Effector CD4-positive, alpha-beta T cell (primary cell): ENCODE measurements around the gene ZNHIT3.
"Not testable (repeated sequence)": the region's sequence is repeated elsewhere in the genome, so short reads cannot be mapped to it uniquely, and the experiment has no call there.

ENCODE experiments used
- DNase-seq: peaks from one replicate; pipeline ENCODE4 v3.0.0-alpha.2; 2020

ZNHIT3 gene

DNA sequence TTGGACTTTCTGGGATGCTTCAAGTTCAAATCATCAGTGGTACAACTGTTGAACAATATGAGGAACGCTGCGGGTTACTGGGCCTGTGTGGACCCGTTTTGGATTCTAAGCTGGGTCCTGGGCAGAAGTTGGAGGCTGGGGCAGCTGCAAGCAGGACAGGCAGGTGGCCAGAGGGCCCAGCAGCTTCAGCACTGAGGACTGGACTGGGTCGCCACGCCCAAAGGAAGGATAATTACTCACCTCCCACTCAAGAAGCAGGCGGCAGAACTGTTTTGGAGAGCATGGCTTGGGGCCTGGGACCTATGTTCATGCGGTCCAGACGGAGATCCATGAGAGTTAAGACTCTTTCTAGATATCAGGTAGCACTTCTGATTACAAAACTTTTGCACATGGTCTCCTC, 1.5 kb upstream of the ZNHIT3 start:
- no peak for DNase-seq

- no peak for DNase-seq
These were observed 677 bp upstream of the ZNHIT3 start for GRCh38 chr17:36485805-36486203.

DNA sequence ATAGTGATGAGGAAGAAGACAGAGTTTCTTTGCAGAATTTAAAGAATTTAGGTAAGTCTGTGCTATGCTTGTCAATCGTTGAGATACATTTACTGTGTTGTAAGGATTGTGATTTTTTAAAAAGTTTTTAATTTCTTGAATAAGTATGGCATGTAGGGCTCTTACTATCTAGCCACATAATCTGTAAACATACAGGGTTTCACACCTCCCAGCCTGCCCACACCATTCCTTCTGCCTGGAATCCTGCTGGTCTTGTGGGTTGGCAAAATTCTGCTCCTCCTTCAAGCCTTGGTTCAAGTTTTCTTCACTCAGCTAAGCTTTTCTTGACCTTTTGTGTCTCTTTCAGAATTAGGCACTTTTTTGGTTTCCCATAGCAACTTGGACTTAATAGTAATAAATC, 7.5 kb downstream of the ZNHIT3 start:
- no peak for DNase-seq

DNA sequence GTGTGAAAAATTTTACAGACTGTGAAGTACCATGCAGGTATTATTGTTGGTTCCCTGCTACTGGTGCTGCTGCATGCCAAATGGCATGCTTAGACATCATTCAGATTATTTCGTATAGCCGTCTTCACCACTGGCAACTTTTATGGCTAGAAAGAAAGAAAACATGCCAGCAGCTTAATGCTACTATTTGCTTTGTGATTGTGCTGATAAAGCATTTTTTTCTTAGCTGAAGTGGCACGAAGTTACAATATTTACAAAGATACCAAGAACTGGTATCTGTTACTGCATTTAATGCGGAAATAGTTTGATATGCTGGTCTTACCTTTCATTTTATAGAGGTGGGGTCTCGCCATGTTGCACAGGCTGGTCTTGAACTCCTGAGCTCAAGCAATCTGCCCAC, 8.2 kb downstream of the ZNHIT3 start:
- DNase-seq: no peak

DNA sequence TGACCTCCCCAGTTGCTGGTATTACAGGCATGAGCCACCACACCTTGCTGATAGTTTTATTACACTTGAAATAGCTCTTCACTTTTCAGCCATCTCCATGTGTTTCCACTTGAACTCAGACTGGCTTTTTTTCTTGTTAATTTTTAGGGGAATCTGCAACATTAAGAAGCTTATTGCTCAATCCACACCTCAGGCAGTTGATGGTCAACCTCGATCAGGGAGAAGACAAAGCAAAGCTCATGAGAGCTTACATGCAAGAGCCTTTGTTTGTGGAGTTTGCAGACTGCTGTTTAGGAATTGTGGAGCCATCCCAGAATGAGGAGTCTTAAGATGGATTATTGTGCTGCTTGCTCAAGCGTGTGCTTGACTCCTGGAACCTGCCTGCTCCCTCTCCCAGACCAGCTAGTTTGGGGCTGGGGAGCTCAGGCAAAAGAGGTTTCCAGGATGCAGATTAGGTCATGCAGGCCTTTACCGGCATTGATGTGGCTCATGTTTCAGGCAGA, 8.6 kb downstream of the ZNHIT3 start:
- DNase-seq: no peak

DNA sequence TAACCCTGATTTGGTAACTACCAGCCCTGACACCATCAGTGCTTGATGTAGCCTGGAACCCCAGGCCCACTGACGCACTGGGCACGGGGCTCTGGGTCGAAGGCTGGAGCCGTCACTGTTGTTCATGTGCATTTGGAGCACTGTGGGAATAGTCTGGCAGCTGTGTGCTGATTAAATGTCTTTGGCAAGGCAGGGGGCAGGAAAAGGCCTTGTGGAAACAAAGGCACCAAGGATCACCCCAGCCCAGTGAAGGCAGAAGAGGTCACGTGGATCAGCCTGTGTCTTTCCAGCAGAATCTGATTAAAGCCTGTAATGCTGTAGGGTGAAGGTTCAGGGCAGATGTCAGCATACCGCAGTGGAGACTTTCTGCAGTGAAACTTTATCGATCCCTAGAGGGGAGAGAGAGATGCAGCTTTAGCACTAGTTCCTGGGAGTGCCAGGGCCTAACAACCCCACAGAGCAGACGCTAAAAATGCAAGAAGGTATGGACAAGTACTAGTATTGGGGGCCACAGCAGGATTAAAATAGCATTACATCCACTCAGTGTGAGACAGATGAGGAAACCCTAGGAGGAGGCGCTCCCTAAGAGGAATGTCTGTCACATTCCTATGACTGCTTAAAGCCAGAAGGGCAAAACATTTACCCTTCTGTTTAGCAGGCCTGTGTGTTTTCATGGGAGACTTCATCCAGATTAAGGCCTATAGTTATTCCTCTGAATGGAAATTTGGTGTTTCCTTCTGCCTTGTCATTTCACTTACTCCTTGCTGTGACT, 9.7 kb downstream of the ZNHIT3 start:
- DNase-seq: no peak

DNA sequence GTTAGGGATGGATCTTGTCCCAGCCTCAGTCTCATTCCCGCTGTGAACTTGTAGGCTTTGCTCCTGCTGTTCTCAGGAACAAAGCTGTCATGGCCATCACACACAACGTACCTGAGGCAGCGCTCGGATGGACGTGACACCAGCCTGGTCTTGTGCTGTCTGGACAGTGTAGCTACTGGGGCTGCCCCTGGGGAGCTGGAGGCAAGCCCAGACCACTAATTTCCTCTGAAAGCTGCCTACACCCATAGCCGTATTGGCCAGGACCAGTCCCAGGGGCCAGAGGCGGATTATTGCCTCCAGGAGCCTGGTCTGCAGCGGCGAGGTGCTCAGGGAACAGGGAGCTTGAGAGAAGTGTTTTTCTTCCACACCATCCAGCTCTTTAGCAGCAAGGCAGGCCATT, 11.7 kb downstream of the ZNHIT3 start:
- DNase-seq: no peak

GRCh38 chr17:36498560-36499300, 12.2 kb downstream of the ZNHIT3 start:
- no peak for DNase-seq

GRCh38 chr17:36500745-36501225, 14.3 kb downstream of the ZNHIT3 start:
- no peak for DNase-seq

- DNase-seq: no peak
These were observed 14.9 kb downstream of the ZNHIT3 start for GRCh38 chr17:36501351-36501750.

DNA sequence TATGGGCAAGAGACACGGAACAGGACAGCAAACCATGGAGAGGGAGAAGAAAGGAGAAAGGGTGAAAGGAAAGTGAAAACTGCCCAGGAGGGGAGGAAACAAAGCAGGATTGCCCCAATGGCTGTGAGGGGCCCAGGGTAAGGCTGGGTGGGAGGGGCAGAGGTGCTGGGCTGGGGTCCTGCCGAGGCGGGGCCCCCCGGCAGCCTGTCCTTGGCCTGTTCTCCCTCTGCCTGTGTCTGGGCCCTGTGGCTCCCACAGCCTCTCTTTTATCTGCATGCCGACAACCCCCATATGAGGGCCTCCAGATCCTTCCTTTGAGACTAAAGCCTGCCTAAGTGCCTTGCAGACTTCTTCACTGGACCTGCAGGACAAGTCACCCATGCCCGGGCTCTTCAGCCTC, 15.5 kb downstream of the ZNHIT3 start:
- no peak for DNase-seq

DNA sequence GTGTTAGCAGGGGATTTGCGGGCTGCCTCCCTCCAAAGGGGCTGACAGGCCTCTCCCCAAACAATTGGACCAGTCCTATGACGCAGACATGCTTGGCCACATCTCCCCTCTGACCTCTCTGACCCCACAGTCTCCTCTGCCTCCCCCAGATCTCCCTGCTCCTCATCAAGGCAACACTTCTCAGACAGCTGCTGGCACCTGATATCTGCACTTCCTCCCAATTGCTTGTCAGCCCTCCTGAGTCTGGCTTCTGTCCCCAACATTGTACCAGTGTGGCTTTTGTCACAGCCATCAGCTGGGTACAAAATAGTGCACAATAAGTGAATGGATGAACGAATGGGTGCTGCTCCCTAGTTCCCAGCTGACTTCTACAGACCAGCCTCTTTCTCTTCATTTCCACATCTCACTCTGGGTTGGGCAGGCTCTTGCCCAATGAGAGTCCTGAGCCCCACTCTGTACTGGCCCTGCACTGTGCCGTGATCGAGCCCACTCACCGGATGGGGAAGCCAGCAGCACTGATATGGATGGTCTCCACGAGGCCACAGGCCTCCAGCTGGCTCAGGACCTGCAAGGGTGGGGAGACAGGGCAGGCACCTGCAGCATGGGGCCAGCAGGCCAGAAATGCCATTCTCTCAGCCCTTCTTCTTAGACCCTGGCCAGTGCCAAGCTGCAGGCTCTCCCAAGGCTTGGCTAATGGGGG, 17.1 kb downstream of the ZNHIT3 start:
- DNase-seq: no peak

GRCh38 chr17:36504156-36504545, 17.7 kb downstream of the ZNHIT3 start:
- no peak for DNase-seq

GRCh38 chr17:36505171-36505570, 18.7 kb downstream of the ZNHIT3 start:
- DNase-seq: no peak

DNA sequence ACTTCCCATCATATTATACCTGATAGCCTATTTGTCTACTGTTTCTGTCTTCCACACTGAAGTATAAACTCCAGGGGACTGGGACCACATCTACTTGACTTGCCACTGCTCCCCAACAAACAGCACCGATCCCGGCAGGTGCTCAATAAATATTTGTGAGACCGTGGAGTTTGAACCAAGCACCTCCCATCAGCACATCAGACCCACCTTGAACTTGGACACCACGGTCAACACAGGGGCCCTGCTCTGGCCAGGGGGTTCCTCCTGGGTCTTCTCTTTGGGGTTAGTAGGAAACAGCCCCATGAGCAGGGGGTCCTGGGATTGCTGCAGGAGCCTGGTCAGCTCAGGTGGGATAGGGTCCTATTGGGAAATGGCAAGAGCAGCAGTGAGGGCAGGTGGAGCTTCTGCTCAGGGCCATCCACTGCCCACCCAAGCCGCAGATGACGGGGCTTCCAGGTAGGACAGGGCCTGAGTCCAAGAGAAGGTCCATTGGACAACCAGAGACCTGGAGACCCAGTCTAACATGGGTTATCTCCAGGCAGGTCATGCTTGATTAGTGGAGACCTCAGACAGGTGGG, 19.9 kb downstream of the ZNHIT3 start:
- DNase-seq: no peak

GRCh38 chr17:36506831-36507230, 20.4 kb downstream of the ZNHIT3 start:
- DNase-seq: no peak

GRCh38 chr17:36507266-36507665, 20.8 kb downstream of the ZNHIT3 start:
- DNase-seq: no peak

- DNase-seq: not testable (repeated sequence)
These were observed 22.0 kb downstream of the ZNHIT3 start for GRCh38 chr17:36508439-36508838.

DNA sequence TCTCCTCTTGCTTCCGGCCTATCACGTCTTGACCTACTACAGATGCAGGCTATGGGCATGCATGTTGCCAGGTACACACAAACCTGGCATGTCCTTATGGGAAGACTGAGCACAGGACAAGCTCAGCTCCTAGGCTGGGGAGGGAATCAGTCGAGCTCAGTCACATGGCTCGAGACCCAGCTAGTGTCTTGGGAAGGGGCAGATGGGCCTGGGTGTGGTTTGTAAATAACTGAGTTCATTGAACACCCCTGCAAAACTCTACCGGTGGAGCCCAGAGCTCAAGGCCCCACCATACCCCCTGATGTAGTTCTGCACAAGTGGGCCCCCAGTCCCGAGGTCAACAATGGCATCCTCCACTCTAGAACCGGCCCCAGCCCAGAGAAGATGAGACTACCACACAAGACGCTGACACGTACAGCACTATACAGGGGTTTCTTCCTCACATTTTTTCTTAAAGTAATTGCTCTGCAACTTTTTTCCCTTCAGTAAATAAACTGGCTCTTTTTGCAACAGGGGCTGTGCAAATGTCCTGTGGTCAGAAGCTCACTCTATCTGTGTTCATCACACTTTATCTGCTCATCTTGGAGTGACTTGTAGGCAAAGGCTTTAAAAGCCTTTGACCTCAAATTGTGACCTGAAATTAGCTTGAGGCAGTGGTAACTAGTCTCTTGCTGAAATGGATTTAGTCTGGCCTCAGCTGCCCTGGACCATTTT, 22.9 kb downstream of the ZNHIT3 start:
- no peak for DNase-seq

DNA sequence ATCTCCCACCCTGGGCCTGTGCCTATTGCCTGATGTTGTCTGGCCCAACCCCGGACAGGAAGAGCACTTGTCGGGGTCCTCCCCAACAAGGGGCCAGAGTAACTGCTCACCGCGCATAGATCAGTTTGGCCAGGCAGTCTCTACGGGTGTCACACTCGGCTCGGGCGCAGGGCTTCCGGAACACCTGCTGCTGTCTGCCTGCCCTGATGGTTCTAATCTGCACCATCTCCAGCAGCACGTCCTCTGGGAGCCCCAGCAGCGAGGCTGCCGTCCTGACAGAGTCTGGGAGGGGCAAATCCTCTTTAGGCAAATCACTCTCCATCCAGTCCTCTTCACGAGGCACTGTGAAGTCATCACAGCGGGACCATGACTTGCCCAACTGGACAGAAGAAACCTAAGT, 24.2 kb downstream of the ZNHIT3 start:
- no peak for DNase-seq

GRCh38 chr17:36511216-36511615, 24.7 kb downstream of the ZNHIT3 start:
- no peak for DNase-seq

- no peak for DNase-seq
These were observed 26.2 kb downstream of the ZNHIT3 start for GRCh38 chr17:36512641-36513040.
